ENCODE measurements around the gene CCDC107.
"Not testable (repeated sequence)": the region's sequence is repeated elsewhere in the genome, so short reads cannot be mapped to it uniquely, and the experiment has no call there.

Gene CCDC107

DNA sequence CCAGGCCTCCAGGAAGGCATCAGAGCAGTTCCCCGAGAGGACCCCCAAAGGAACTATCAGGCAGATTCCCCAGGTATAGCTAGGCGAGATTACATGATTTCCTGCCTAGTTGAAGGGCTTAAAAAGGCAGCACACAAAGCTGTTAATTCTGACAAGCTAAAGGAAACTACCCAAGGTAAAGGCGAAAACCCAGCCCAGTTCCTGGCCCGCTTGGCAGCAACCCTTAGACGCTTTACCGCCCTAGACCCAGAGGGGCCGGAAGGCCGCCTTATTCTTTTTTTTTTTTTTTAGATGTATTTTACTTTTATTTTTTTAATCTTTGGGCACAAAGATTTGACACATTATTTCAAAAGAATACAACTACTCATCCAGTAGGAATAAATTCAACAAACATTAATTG lies 19.3 kb upstream of the CCDC107 start:
- not testable (repeated sequence) for DNase-seq

DNA sequence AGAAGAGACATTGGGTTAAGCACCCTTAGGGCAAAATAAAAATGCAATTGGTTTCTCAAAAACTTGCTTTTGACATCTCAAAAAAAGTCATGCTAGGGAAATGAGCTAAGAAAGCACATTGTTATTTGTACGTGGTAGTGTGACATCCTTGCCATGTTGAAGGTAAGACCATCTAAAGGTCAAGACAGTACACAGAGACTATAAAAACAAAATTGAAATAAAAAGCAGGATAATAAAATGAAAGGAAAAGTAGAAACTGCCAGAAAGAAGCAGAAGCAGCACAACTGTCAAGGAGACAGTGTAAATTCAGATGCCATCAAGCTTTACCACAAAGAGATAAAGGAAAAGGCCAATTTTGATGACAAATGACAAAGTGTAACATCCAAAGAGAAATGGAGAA lies 18.9 kb upstream of the CCDC107 start:
- DNase-seq = not testable (repeated sequence)

DNA sequence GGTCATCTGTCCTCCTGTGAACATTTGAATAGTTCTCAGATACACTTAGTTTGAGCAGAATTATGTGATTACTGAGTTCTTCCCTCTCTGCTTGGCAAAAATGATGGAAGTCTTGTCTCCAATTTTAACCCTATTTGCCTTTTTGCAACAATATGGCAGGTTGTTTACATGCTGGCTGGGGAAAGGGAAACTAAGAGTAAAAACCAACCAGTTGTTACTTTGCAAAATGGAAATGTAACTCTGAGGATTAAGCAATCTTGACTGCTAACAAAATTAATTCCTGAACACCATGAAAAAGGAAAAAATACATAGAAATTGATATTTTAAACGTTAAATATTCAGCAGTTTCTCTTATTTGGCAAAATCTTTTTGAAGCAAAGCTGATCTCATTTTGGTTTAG lies 18.5 kb upstream of the CCDC107 start:
- no peak for DNase-seq

DNA sequence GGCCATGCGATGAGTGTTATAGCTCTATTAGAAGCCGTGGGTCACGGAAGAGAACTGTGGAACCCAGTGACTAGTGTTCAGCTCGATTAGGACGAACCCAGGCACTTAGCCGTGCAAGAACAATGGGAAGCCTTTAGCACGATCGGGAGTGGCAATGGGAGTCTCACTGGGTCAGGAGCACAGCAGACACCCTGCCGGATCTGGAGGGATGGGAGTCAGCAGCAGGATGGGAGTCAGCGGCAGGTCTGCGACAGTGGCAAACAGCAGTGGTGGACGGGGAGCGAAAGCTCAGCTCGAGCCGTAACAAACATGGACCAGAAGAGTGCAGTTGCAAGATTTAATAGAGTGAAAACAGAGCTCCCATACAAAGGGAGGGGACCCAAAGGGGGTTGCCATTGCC lies 17.7 kb upstream of the CCDC107 start:
- DNase-seq = not testable (repeated sequence)

DNA sequence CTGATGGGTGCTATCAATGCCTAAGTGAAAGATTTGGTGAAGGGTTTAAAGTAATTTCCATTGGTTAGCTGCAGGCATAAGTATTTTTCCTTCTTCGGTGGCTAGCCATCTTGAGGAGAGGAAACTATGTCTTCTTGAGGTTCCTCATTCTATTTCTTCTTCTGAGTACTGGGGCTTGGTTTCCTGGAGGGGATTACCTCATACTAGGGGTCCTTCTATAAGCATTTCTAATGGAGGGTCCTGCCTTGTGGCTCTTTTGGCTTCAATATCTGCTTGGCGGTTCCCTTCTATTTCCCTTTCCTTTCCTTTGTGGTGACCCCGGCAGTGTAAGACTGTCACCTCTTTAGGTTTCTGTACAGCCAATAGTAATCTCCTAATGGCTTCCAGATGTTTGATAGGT lies 16.6 kb upstream of the CCDC107 start:
- peak; percentile 55 for DNase-seq

DNA sequence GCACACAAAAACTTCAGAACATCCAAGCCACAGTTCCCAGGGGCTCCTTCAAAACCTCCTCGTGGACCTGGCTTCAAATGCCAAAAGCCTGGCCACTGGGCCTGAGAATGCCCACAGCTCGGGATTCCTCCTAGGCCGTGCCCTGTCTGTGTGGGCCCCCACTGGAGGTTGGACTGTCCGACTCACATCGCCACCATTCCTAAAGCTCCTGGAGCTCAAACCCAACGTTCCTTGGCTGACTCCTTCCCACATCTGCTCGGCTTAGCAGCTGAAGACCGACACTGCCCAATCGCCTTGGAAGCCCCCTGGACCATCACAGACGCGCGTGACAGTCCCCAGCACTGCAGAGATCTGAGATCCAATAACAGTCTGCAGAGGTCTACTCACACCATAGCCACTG lies 15.0 kb upstream of the CCDC107 start:
- DNase-seq = no peak

DNA sequence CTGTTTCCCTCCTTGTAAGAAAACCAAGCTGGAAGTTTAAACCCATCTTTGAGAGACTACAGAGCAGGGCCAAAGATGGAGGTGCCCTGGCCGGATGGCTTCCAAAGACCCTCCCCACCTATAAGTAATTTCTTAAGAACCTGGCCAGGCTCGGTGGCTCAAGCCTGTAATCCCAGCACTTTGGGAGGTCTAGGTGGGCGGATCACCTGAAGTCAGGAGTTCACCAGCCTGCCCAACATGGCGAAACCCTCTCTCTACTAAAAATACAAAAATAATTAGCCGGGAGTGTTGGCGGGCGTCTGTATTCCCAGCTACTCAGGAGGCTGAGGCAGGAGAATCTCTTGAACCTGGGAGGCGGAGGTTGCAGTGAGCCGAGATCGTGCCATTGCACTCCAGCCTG lies 12.4 kb upstream of the CCDC107 start:
- not testable (repeated sequence) for DNase-seq

DNA sequence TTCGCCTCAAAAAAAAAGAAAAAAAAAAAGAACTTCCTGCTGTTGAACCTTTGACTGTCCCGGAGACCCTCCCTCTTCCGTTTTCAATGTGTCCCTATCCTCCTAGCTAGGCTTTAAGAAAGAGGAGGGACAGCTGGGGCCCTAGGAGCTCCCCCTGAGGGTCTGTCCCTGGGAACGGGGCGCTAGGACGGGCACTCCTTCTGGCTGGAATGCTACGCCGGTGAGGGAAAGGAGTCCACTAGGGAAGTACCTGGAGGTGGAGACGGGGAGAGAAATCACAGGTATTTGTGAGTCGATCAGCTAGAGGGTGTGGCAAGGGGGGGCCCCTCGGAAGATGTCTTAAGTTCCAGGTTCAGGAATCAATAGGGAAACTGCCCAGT lies 11.9 kb upstream of the CCDC107 start:
- DNase-seq = peak; percentile 44

DNA sequence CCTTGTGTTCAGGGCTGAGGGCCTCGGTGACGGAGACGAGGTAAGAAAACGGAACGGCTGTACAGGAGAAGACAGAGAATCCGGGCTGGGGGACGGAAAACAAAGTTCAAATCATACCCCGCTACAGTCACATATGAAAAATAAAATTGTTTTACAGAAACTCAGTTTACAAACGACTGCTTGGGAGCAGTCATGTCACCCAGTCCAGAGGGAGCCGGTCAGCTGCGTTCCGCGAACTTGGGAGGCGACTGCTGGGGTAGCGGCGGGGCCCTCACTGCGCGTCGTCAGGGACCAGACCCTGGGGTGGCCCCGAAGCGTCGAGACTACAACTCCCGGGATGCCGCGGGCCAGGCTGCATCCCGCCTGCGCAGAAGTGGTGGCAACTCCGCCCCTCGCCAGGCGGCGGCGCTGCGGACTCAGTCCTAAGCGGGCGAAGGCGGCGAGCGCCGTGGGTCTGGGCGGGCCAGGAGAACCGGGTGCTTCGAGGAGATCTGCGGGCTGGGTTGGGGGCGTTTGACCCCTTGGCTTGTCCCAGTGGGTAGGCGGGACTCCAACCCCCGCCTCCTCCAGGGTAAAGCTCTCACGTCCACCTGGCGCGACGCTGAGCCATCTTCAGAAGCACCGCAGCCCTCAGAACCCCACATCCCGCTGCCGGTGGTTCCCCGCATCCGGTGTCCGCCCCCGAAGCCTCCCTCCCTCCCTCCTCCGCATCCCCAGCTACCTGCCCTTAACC lies 11.4 kb upstream of the CCDC107 start:
- peak; percentile 68 for DNase-seq

DNA sequence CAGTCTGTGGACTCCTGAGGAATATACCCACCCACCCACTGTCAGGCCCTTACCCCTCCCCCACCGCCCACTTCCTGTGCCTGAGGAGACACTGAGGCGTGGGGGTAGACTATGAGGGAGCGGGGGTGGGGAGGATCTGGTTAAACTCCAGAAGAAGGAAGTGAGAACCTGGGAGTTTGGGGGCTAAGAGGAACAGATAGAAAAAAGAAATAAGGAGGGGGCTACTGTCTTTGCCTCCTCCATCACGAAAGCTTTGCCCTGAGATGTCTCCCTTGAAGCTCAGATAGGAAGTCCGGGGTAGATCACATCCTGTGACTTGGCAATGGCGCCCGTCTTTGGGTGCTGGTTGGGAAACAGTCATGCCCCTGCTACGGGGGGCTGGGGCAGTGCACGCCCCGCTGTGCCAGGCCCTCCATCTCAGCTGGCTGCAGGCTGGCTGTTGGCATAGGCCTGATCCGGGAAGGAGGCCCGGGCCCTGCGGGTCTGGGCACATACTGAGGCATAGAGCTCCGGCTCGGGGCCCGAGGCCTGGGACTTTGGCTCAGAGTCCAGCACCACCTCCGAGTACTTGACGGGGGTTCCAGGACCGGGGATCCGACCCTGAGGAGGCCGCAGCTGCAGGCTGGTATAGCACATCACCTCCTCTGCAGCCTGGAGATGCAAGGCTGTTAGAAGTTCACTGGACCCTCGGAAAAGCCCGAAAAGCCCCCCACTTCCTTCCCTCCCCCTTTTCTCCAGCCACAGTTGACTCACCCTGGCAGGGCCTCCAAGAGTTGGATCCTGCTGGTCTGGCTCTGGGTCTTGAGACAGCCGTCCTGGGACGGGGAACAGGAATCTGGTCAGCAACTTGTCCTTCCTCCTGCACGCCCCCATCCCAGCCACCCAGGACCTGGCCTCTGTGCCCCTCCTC lies 8.4 kb upstream of the CCDC107 start:
- DNase-seq = no peak

DNA sequence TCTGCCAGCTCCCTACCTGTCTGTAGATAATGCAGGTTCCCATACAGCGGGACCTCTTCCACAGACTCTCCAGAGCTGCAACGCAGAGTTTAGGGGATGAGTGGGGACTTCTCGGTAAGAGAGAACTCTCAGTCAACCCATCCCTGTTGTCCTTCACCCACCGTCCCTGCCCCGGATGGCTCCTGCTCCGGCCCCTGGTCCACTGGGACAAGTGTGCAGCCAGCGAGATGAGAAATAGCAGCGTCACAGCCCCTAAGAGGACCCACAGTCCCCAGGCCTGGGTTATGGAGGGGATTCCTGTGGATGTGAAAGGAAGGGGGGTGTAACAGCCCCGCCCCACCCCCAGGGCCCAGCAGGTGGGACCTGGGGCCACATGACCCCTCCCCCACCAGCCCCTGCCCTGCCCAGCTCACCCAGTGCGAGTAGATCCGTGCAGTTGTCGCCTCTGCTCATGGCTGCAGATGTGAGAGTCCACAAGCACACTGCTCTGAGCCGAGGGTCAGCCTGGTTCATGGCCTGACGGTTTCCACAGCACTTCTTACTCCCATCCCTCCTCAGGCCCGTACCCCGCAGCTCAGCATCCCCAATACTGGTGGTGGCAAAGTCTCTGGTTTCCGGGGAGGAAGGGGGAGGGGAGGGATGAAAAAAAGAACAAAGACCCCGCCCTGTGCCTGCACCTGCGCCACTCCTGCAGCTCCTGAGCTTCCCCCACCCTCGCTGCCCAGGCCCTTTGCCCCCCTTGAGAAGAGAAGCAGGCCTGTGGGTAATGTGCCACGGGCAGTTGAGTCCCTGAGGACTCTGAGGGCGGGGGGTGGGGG lies 7.5 kb upstream of the CCDC107 start, which contains the start of gene SIT1:
SIT1 (minus strand) TSS at position 591 of the 818 bp plus-strand sequence; CDS start at position 513, 78 bp downstream.
- DNase-seq = no peak

DNA sequence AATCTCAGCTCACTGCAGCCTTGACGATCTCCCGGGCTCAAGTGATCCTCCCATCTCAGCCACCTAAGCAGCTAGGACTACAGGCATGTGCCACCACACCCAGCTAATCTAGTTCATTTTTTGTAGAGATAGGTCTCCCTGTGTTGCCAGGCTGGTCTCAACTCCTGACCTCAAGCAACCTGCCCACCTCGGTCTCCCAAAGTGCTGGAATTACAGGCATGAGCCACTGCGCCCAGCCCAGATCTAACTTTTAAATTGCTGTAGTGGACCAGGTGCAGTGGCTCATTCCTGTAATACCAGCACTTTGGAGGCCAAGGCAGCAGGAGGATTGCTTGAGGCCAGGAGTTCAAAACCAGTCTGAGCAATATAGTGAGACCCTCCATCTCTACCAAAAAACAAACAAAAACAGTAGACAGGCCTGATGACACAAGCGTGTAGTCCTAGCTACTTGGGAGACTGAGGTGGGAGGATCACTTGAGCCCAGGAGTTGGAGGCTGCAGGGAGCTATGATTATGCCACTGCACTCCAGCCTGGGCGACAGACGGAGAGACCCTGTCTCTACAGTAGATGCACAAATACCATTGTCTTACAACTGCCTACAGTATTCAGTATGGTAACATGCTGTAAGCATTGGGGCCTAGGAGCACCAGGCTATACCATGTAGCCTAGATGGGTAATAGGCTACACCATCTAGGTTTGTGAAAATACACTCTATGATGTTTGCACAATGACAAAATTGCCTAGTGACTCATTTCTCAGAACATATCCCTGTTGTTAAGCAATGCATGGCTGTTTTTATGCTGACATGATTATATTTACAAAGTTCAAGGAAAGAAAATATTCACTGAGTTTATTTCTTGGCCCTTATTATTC lies 5.9 kb upstream of the CCDC107 start:
- no peak for DNase-seq

DNA sequence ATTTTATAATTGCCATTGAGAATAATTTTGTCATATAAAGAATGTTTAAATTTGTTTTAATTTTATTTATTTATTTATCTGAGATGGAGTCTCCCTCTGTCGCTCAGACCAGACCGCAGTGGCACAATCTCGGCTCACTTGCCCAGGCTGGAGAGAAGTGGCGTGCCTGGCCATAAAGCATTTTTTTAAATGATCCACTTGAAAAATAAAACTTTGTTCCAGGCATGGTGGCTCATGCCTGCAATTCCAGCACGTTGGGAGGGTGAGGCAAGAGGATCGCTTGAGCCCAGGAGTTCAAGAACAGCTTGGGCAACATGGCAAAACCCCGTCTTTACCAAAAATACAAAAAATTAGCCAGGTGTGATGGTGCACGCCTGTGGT lies 5.3 kb upstream of the CCDC107 start:
- DNase-seq = no peak

DNA sequence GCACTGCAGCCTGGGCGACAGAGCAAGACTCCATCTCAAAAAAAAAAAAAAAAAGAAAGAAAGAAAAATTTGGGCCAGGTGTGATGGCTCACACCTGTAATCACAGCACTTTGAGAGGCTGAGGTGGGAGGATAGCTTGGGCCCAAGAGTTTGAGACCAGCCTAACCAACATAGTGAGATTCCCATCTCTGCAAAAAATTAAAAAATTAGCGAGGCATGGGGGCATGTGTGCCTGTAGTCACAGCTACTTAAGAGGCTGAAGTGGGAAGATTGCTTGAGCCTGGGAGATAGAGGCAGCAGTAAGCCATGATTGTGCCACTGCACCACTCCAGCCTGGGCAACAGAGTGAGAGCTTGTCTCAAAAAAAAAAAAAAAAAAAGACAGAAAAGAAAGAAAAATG lies 4.5 kb upstream of the CCDC107 start:
- DNase-seq = no peak

DNA sequence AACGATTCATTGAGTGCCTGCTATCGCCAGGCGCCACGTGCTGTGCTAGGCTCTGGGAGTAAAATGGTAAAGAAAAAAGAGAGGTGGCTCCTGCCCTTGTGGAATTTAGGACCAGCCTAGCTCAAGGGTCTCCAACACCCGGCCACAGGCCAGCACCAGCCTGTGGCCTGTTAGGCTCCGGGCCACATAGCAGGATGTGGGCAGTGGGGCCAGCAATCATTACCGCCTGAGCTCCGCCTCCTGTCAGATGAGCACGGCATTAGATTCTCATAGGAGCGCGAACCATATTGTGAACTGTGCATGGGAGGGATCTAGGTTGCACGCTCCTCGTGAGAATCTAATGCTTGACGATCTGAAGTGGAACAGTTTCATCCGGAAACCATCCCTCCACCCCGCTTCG lies 1.7 kb upstream of the CCDC107 start:
- DNase-seq = no peak

DNA sequence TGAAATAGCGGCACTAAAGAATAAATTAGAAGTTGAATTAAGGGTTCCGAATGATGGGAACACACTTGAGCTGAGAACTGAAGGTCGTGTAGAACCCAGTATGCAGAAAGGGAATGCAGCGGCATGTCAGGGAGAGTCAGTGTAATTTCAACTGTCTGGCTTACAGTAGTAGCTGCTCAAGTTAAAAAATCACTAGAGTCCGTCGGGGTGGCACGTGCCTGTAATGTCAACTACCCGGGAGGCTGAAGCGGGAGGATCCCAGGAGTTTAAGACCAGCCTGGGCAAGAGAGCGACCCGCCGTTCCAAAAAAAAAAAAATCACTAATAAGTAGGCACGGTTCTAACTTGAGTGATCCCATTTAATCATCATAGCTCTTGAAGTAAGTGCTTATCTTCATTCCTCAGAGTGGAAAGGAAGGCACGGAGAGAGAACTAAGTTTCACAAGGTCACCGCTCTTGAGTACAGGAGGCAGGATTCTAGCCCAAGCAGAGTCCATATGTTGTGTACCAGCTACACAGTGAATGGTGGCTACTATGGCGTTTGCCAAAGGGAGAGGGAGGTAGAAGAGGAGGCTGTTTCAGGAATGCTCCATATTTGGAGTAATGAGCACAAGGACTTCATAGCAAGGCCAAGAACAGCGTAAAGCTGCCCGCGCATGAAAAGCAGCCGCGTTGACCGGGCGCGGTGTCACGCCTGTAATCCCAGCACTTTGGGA lies 1.1 kb upstream of the CCDC107 start:
- no peak for DNase-seq

DNA sequence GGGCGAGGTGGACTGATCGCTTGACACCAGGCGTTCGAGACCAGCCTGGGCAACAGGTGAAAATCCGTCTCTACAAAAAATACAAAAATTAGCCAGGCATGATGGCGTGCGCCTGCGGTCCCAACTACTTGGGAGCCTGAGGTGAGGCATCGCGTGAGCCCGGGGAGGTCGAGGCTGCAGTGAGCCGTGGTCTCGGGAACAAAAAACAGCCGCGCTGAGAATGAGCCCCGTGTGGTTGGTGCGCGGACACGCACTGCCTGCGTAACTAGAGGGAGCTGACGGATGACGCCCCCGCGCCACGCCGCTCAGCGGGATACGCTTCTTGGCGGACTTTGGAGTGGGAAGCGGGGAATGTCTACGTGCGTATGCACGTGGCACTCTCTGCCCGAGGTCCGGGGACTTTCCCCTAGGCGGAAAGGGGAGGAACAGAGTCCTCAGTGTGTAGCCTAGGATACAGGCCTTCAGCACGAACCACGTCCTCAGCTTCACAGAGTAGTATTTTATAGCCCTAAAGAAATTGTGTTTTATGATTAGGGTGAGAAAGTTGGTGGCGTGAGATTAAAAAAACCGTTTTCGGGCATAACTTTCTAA lies 451 bp upstream of the CCDC107 start, which contains the start of gene RMRP:
RMRP (minus strand) TSS at position 474 of the 591 bp plus-strand sequence.
- peak; percentile 96 for DNase-seq

DNA sequence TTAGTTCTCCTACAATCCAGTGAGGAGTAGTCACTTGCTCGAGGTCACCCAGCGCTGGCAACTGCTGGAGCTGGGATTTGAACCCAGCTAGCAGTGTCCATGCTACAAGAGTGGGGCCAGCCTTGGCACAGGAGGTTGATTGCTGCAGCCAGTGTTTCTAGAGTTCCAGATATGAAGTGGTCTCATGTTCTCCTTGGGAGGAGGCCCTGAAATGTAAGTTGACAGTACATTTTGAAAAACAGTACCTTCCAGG lies 802 bp downstream of the CCDC107 start:
- no peak for DNase-seq

DNA sequence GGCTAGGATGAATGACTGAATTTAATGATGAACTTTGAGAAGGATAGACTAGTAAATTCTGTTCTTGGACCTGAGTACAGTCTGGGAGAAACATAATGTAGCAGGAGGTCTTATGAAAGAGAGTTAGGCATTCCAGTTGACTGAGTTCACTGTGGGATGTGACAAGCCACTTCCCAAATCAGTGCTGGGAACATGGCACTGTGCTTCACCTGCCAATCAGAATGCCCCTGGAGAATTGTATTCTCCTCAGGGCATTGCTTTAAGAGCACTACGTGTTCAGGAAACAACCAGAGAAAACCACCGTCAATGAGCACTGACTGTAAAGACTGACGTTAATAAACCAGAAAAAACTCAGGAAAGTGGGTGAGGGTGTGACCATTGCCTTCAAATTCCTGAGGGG lies 1.2 kb downstream of the CCDC107 start:
- no peak for DNase-seq

DNA sequence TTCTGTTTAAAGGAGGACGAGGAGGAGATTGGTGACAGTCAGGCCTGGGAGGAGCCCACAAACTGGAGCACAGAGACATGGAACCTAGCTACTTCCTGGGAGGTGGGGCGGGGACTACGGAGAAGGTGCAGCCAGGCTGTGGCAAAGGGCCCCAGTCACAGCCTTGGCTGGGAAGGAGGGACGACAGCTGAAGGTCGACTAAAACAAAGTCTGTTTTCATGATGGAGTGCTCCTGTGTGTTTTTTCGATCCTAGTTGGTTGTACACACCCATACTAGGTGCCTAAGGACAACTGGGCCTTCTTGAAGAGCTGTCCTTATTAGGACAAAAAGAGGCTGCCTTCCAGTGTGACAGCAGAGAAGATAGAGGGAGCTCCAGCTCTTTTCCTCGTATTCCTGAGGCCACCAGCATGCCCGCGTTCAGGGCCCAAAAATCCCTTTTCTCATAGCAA lies 2.9 kb downstream of the CCDC107 start:
- no peak for DNase-seq

DNA sequence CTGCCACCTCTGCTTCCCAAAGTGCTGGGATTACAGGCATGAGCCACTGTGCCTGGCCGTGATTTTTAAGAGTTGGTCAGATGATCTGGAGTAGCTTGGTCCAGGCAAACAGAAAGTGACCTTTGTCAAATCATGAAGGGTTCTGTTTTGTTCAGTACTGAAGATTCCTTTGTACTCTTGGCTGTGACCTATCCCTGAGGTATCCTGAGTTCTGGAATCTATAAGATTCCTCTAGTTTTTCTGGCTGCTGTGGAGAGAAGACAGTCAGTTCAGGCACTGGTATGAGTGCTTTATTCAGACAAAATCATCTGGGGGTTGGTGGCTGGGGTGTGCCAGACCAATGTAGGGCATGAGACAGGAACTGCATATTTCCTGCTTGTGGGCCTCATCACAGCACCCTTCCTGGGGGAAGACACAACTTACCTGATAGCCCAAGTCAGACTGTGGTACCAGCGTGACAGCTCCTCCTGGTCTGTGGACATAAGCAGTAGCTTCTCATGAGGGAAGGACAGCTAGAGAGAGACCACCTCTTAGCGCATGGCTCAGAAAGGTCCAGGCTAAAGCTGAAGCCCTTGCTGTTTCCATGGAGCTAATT lies 3.8 kb downstream of the CCDC107 start:
- no peak for DNase-seq

Data from GF-D8 (cell line).